ENCODE measurements around the gene TNIK.

The TNIK gene

DNA sequence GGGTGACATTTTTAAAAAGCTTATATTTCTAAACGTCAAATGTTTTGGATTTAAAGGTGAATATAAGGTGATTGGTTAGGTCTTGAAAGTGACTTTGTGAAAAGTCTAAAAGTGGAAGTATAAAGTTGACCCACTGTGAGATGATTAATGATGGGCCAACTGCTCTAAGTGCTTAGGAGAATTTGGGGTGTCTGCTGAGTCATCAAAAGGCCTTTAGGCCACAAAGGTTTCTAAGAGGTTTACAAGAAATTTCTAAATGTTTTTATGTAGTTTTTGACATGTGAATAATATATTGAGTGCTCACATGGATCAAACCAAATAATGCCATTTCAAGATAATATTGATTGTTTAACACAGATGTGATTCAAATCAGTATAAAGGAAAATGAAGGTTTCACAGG, 394.5 kb downstream of the TNIK start:
- TF ChIP-seq CTCF (conservative IDR thresholded peaks at IDR 0.05; ENCODE audit: low read depth, low read length): no peak
- Histone ChIP-seq H3K27ac (no peak overlapping the region), H3K4me2 (no peak overlapping the region), H2AFZ (ENCODE audit: low read depth) (no peak overlapping the region), H3K36me3 (ENCODE audit: insufficient read depth) (no peaks in the 10 kb centered on the region), H3K4me1 (ENCODE audit: low read depth, poor library complexity, severe bottlenecking) (no peaks in the 10 kb centered on the region), H3K79me2 (ENCODE audit: insufficient read depth, low read depth) (no peaks in the 10 kb centered on the region), H3K4me3 (IDR thresholded peaks at IDR 0.05; ENCODE audit: insufficient read depth, low read depth, low read length) (no peak overlapping the region), H3K27me3 (ENCODE audit: insufficient read depth, low read depth) (no peaks in the 10 kb centered on the region), H4K20me1 (ENCODE audit: insufficient read depth) (no peaks in the 10 kb centered on the region), H3K9ac (no peak overlapping the region)

DNA sequence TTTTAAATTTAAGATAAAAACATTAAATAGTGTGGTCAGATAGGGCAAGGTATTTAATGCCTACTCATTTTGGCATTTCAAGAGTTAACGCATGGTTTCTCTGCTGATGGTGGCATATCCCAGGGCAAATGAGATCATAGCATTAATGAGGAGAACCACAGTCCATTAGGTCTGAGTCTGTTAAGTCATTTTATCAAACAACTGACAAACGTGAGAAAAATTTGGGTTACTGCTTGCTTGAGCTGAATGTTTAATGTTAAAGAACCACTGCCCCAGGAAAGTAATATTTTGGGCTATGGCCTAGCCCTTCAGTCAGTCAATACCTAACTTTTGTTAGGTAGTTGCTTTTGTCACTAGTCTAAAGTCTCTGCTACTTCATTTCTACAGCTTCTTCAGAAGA, 395.7 kb downstream of the TNIK start:
- Histone ChIP-seq H3K4me2 (no peak overlapping the region), H3K9ac (no peak overlapping the region), H3K36me3 (ENCODE audit: insufficient read depth) (no peaks in the 10 kb centered on the region), H3K27ac (no peak overlapping the region), H3K27me3 (ENCODE audit: insufficient read depth, low read depth) (no peaks in the 10 kb centered on the region), H3K4me3 (IDR thresholded peaks at IDR 0.05; ENCODE audit: insufficient read depth, low read depth, low read length) (no peak overlapping the region), H4K20me1 (ENCODE audit: insufficient read depth) (no peaks in the 10 kb centered on the region), H3K79me2 (ENCODE audit: insufficient read depth, low read depth) (no peaks in the 10 kb centered on the region), H2AFZ (ENCODE audit: low read depth) (no peak overlapping the region), H3K4me1 (ENCODE audit: low read depth, poor library complexity, severe bottlenecking) (no peaks in the 10 kb centered on the region)
- no peak for TF ChIP-seq CTCF (conservative IDR thresholded peaks at IDR 0.05; ENCODE audit: low read depth, low read length)

GRCh38 chr3:171061749-171062148, 398.5 kb downstream of the TNIK start:
- H2AFZ ChIP-seq (ENCODE audit: low read depth): no peak overlapping the region
- H3K9ac ChIP-seq: no peak overlapping the region
- no peaks in the 10 kb centered on the region for H3K4me1 ChIP-seq (ENCODE audit: low read depth, poor library complexity, severe bottlenecking)
- H3K27me3 ChIP-seq (ENCODE audit: insufficient read depth, low read depth): no peaks in the 10 kb centered on the region
- H3K27ac ChIP-seq: no peak overlapping the region
- H3K79me2 ChIP-seq (ENCODE audit: insufficient read depth, low read depth): no peaks in the 10 kb centered on the region
- TF ChIP-seq CTCF (conservative IDR thresholded peaks at IDR 0.05; ENCODE audit: low read depth, low read length): no peak
- no peaks in the 10 kb centered on the region for H4K20me1 ChIP-seq (ENCODE audit: insufficient read depth)
- H3K4me3 ChIP-seq (IDR thresholded peaks at IDR 0.05; ENCODE audit: insufficient read depth, low read depth, low read length): no peak overlapping the region
- no peaks in the 10 kb centered on the region for H3K36me3 ChIP-seq (ENCODE audit: insufficient read depth)
- H3K4me2 ChIP-seq: no peak overlapping the region

DNA sequence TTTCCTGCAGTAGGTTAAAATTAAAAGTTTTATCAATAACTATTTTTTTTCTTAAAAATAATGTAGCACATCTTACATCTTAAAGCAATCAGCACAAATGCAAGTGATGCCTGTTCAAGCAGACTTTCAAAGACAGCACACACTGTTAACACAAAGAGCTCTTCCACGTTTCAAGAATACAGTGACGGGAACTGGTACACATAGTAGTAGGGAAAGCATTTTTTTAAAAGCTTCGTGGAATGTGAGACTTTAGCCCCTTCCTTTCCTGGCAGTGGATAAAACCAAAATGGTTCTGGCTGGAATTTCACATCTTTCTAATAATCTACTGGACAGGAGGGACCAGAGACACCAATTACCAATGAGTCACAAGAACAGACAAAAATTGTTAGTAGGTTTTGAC, 400.2 kb downstream of the TNIK start:
- no peak overlapping the region for H3K9ac ChIP-seq
- H3K4me1 ChIP-seq (ENCODE audit: low read depth, poor library complexity, severe bottlenecking): no peaks in the 10 kb centered on the region
- no peak overlapping the region for H3K4me3 ChIP-seq (IDR thresholded peaks at IDR 0.05; ENCODE audit: insufficient read depth, low read depth, low read length)
- no peak overlapping the region for H3K4me2 ChIP-seq
- no peaks in the 10 kb centered on the region for H3K27me3 ChIP-seq (ENCODE audit: insufficient read depth, low read depth)
- TF ChIP-seq CTCF (conservative IDR thresholded peaks at IDR 0.05; ENCODE audit: low read depth, low read length): no peak
- no peaks in the 10 kb centered on the region for H3K36me3 ChIP-seq (ENCODE audit: insufficient read depth)
- H3K27ac ChIP-seq: no peak overlapping the region
- H4K20me1 ChIP-seq (ENCODE audit: insufficient read depth): no peaks in the 10 kb centered on the region
- H3K79me2 ChIP-seq (ENCODE audit: insufficient read depth, low read depth): no peaks in the 10 kb centered on the region
- H2AFZ ChIP-seq (ENCODE audit: low read depth): no peak overlapping the region
